Astrocyte of the cerebellum (primary cell): ENCODE results near the gene SERPINH1.

Source experiments
- DNase-seq: peaks from one replicate; pipeline ENCODE4 v3.0.0-alpha.2; 2011; ENCODE audit warnings: low read depth
- H3K4me3 ChIP-seq: 2 replicates; pipeline ENCODE4 v1.5.1; 2011; ENCODE audit warnings: mild to moderate bottlenecking, low read depth, low read length, moderate library complexity
- in situ Hi-C: cut with HindIII; loops from 2 replicates; pipeline ENCODE4 v1.10.0; 2017; ENCODE audit warnings: low sequenced_read_pairs
- TF ChIP-seq, protein P1 (sequence below): IDR thresholded peaks from 2 replicates; pipeline ENCODE4 v1.5.1; 2012; ENCODE audit warnings: low read length, low read depth, moderate library complexity, mild to moderate bottlenecking; ENCODE audit errors: missing control alignments

Gene SERPINH1

DNA sequence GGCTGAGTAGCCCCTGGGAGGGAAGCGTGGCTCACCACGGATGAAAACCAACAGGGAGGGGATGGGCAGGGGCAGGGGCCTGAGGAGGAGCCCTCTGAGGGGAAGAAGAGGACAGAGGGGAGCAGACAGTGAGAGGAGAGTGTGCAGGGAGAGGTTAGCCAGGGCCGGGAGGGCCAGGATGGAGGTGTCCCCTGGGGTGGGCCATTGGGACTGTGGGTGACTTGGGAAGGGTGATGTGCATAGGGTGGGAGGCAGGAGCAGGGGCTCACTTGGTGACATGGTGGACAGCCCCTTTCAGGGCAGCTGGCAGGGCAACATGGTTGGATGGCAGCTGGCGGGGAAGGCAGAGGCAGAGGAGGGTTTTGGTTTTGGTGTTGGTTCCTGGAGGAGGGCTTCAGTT, 30.7 kb upstream of the SERPINH1 start:
- in situ Hi-C loops: no loop called here
- H3K4me3 ChIP-seq: no peak overlapping the region
- TF ChIP-seq, protein P1, sequence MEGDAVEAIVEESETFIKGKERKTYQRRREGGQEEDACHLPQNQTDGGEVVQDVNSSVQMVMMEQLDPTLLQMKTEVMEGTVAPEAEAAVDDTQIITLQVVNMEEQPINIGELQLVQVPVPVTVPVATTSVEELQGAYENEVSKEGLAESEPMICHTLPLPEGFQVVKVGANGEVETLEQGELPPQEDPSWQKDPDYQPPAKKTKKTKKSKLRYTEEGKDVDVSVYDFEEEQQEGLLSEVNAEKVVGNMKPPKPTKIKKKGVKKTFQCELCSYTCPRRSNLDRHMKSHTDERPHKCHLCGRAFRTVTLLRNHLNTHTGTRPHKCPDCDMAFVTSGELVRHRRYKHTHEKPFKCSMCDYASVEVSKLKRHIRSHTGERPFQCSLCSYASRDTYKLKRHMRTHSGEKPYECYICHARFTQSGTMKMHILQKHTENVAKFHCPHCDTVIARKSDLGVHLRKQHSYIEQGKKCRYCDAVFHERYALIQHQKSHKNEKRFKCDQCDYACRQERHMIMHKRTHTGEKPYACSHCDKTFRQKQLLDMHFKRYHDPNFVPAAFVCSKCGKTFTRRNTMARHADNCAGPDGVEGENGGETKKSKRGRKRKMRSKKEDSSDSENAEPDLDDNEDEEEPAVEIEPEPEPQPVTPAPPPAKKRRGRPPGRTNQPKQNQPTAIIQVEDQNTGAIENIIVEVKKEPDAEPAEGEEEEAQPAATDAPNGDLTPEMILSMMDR: no peak
- DNase-seq: no peak

DNA sequence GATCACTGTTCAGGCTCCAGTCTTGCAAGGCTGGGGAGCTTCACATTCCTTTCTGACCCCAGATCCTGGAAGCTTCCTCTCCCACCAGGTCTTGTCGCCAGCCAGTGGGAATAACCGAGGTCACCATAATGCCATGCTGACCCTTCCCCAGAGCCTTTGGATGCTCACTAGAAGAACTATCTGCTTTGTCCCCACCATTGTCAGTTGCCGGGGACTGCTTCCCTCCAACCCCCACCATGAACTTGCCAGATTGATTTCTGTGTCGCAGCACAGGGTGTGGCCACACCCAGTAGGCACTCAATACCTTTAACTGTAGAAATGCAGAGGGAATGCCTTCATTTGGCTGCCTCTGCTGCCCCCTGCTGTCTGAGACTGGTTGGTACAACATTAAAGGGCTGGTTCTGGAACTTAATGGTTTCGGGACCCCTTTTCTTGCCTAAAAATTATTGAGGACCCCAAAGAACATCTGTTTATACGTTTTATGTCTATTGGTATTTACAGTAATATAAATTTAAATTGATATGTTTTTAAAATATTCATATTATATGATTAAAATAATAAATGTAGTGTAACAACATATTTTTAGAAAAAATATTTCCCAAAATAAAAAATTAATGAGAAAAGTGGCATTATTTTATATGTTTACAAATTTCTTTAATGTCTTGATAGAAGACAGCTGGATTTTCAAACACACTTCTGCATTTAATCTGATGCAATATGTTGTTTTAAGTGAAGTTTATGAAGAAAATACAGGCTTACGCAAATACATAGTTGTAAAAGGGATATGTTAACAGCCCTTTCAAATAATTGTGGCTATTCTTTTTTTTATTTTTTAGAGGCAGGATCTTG, 29.6 kb upstream of the SERPINH1 start:
- in situ Hi-C loops: no loop called here
- H3K4me3 ChIP-seq: no peak overlapping the region
- peak; percentile 16 for DNase-seq
- TF ChIP-seq, protein P1: peak; percentile 80

DNA sequence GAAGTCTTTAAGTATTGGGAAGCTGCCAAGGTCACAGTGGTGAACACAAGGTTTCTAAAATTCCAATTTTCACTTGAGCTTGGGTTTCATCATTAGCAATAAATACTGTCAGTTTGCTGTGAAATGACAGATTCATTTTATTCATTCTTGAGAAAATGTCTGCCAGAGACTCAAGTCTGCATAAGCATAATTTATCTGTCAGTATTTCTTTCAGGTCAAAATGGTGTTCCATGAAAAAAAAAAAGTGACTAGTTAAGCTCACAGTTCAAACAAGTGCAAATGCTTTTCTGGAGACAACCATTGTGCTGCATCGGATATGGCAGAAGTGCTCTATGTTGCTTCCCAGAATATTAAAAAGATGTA, 28.2 kb upstream of the SERPINH1 start:
- TF ChIP-seq, protein P1: no peak
- no peak overlapping the region for H3K4me3 ChIP-seq
- DNase-seq: no peak
- in situ Hi-C loops: no loop called here

DNA sequence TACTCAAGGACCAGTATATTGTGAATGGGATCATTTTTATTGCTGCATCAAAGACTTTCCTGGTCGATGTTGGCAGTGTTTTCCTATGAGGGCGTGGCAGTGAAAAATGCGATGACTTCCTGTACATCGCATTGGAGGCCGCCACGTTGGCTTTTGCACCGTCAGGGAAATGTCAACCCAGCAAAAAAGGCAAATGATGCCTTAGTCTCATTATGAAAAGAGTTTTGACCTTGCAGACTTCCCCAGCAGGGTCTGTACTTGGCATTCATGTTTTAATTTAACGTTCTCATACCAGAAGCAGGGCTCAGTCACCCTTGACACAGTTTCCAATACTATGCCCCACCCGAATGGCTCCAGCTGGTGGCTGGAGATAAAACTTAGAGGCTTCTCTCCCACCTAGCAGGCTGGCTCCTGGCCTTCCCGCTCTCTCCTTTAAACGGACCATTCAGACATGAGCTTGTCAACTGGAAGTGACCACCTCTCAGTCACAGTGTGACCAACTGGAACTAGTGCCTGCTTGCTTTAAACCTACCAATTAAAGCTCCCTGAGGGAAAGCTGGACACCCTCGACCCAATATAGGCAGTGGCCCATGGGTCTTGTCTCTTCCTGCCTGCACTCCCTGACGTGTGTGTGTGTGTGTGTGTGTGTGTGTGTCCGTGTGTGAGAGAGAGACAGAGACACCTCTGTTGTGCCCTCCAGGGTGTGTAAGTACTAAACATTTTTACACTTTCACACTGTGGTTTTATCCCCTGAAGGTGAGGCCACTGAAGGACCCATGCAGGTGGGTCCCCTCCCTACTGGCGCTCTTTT, 27.6 kb upstream of the SERPINH1 start:
- TF ChIP-seq, protein P1: no peak
- in situ Hi-C loops: no loop called here
- DNase-seq: no peak

DNA sequence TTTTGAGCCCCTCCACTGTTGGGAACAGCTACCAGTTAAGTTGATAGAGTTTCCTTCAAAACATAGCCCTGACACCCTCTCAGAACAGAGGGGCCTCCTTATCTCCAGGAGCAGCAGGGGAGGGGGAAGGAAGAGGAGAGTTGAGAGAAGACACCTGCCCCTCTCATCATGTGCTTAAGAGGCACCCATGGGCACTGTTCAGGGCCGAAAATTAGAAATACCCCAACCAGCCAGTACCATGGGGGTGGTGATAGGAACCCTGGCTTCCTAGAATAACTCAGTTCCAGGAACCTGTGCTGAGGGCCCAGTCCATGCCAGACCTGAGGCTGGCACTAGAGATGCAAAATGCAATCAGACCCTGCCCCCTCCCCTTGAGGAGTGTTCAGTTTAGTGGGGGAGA, 27.0 kb upstream of the SERPINH1 start:
- TF ChIP-seq, protein P1: no peak
- H3K4me3 ChIP-seq: no peak overlapping the region
- DNase-seq: no peak
- in situ Hi-C loops: no loop called here

More for the DNA sequence above, 27.6 kb upstream of the SERPINH1 start:
- no peak overlapping the region for H3K4me3 ChIP-seq

DNA sequence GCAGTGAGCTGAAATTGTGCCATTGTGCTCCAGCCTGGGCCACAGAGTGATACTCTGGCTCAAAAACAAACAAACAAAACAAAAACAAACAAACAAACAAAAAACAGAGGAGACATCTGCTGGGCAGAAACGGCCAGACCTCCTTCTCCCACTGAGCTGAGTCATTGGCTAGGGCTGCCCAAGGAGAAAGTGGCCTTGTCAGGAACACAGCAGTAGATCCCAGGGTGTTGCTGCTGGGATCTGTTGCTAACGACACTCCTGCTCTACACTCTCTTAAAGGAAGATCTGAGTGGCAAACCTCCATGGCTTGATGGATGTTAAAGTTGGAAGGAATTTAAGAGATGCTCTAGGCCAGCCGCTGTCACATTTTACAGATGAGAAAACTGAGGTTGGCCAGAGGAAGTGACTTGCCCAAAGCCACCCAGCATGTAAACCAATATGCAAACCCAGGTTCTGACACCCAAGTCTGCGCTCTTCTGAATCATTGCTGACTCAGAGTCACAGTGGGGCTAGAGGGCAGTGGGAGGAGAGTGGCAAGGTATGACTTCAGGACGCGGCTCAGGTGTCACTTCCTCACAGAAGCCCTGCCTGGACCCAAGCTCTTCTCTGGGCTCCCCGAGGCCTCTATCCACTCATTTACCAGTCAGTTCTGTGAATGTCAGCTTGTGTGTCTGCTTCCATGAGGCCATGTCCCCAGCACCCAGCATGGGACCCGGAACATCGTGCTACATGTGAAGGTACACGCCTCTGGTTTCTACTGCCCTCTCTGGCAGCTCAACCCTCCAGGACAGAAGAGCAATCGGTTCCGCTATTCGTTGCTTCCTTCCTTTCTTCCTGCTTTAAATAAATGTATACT, 25.0 kb upstream of the SERPINH1 start:
- H3K4me3 ChIP-seq: no peak overlapping the region
- in situ Hi-C loops: no loop called here
- TF ChIP-seq, protein P1: no peak
- no peak for DNase-seq
